A549 (cell line): ENCODE measurements around the gene ETS2.

Experiments used
- CBX2 ChIP-seq: fragments of 200-600 bp; sonication (generic); IDR thresholded peaks from 2 replicates; pipeline ENCODE4 v1.6.1; 2016; ENCODE audit warnings: low read depth, mild to moderate bottlenecking, borderline replicate concordance
- FOXS1 ChIP-seq: fragments of 250-450 bp; sonication (Bioruptor Pico); IDR thresholded peaks from 2 replicates; pipeline ENCODE4 v1.5.0; 2020; ENCODE audit warnings: mild to moderate bottlenecking, moderate library complexity
- GATA3 ChIP-seq: IDR thresholded peaks from 2 replicates; pipeline ENCODE4 v1.6.1; 2012; ENCODE audit warnings: borderline replicate concordance
- MAFK ChIP-seq: fragments of 450-650 bp; IDR thresholded peaks from 2 replicates; pipeline ENCODE4 v1.6.1; 2014; ENCODE audit not compliant: partially characterized antibody
- MAX ChIP-seq: IDR thresholded peaks from 2 replicates; pipeline ENCODE4 v1.6.1; 2012
- MYC ChIP-seq: IDR thresholded peaks from 2 replicates; pipeline ENCODE4 v1.6.1; 2012; ENCODE audit warnings: mild to moderate bottlenecking, inconsistent platforms, low read length, improper control_type of control experiment, borderline replicate concordance
- POLR2A ChIP-seq: IDR thresholded peaks from 2 replicates; pipeline ENCODE4 v1.6.1; 2012; ENCODE audit warnings: mild to moderate bottlenecking, low read length
- RCOR1 ChIP-seq: fragments of 150-350 bp; IDR thresholded peaks from 2 replicates; pipeline ENCODE4 v1.6.1; 2014; ENCODE audit warnings: antibody characterized with exemption, low read length, low read depth
- SREBF2 ChIP-seq: fragments of 450-650 bp; IDR thresholded peaks from 2 replicates; pipeline ENCODE4 v1.6.1; 2014; ENCODE audit warnings: mild to moderate bottlenecking, moderate library complexity
- TFCP2L1 ChIP-seq: fragments of 250-450 bp; sonication (Bioruptor Pico); IDR thresholded peaks from 2 replicates; pipeline ENCODE4 v1.5.0; 2021; ENCODE audit warnings: mild to moderate bottlenecking
- TF ChIP-seq, protein P1 (sequence below): fragments of >200 bp; sonication (Bioruptor Twin); formaldehyde crosslinking; IDR thresholded peaks from 3 replicates; pipeline ENCODE4 v1.5.1; 2016
- TF ChIP-seq, protein P2 (sequence below): fragments of >200 bp; sonication (Bioruptor Twin); formaldehyde crosslinking; IDR thresholded peaks from 3 replicates; pipeline ENCODE4 v1.6.1; 2016

DNA sequence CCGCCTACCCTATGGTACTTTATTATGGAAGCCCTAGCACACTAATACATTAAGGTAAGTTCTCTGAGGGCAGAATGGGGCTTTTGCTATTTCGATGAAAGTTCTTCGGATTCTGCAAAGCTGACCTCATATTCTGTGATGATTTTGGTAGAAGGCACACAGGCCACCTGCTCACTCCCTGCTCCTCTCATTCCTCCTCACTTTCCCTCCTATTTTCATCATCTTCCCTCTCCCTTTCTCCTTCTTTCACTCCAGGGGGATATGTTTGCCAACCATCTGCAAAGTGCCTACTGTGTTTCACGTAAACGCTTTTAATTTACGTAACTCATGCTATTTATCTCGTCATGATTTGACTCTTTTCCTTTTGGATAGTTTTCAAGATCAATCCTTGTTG lies 45.0 kb upstream of the ETS2 start:
- TF ChIP-seq, protein P1, sequence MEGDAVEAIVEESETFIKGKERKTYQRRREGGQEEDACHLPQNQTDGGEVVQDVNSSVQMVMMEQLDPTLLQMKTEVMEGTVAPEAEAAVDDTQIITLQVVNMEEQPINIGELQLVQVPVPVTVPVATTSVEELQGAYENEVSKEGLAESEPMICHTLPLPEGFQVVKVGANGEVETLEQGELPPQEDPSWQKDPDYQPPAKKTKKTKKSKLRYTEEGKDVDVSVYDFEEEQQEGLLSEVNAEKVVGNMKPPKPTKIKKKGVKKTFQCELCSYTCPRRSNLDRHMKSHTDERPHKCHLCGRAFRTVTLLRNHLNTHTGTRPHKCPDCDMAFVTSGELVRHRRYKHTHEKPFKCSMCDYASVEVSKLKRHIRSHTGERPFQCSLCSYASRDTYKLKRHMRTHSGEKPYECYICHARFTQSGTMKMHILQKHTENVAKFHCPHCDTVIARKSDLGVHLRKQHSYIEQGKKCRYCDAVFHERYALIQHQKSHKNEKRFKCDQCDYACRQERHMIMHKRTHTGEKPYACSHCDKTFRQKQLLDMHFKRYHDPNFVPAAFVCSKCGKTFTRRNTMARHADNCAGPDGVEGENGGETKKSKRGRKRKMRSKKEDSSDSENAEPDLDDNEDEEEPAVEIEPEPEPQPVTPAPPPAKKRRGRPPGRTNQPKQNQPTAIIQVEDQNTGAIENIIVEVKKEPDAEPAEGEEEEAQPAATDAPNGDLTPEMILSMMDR = no peak
- TF ChIP-seq POLR2A = no peak
- no peak for TF ChIP-seq GATA3
- TF ChIP-seq MYC = no peak
- TF ChIP-seq, protein P2, sequence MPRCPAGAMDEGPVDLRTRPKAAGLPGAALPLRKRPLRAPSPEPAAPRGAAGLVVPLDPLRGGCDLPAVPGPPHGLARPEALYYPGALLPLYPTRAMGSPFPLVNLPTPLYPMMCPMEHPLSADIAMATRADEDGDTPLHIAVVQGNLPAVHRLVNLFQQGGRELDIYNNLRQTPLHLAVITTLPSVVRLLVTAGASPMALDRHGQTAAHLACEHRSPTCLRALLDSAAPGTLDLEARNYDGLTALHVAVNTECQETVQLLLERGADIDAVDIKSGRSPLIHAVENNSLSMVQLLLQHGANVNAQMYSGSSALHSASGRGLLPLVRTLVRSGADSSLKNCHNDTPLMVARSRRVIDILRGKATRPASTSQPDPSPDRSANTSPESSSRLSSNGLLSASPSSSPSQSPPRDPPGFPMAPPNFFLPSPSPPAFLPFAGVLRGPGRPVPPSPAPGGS = no peak
- TF ChIP-seq TFCP2L1 (CRISPR knock-in tag) = no peak
- TF ChIP-seq SREBF2 = no peak
- no peak for TF ChIP-seq CBX2
- TF ChIP-seq FOXS1 (CRISPR knock-in tag) = no peak
- no peak for TF ChIP-seq RCOR1
- TF ChIP-seq MAFK = no peak
- TF ChIP-seq MAX = no peak
